HG03571 (cell line): ENCODE measurements around the gene EEF1AKMT1.
"Not testable (repeated sequence)": the region's sequence is repeated elsewhere in the genome, so short reads cannot be mapped to it uniquely, and the experiment has no call there.

ENCODE experiments used
- ATAC-seq: cut with Tn5 transposase; IDR thresholded peaks from one replicate; pipeline ENCODE4 v1.9.1; 2021; ENCODE audit not compliant: unreplicated experiment

EEF1AKMT1 gene

DNA sequence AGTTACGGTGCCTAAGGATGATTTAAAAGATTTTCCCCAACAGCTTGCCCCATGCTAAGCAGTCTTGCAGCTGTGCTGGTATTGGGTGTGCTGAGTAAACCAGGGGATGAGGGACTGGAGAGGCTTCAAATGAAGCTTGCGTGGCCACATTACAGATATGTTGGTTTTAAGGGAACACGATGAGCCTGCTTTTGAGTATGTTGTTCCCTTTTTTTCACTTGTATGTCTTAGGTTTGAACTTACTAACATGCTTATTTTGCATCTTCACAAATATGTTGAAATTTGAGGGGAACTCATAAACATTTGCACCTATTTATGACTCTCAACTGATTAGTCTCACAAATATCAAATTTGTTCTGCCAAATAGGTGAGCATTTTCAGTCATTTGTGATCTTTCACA lies 72.3 kb downstream of the EEF1AKMT1 start:
- no peak for ATAC-seq

- ATAC-seq: no peak
Measured at GRCh38 chr13:20700288-20700687, 73.5 kb downstream of the EEF1AKMT1 start.

GRCh38 chr13:20699715-20700114 lies 74.0 kb downstream of the EEF1AKMT1 start:
- no peak for ATAC-seq

DNA sequence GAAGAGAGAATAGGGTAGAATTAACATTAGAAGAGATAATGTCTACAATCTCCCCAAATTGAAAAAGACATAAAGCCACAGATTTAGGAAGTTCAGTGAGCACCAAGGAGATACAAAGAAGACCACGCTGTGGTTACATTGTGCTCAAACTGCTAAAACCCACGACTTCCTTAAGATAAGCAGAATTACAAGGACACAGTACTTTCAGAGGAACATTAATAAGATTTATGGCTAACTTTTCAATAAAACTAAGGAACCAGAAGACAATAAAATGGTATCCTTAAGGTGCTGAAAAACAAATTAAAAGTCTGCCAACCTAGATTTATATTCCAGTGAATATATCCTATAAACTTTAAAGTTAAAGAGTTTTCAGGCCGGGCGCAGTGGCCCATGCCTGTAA lies 77.7 kb downstream of the EEF1AKMT1 start:
- no peak for ATAC-seq

DNA sequence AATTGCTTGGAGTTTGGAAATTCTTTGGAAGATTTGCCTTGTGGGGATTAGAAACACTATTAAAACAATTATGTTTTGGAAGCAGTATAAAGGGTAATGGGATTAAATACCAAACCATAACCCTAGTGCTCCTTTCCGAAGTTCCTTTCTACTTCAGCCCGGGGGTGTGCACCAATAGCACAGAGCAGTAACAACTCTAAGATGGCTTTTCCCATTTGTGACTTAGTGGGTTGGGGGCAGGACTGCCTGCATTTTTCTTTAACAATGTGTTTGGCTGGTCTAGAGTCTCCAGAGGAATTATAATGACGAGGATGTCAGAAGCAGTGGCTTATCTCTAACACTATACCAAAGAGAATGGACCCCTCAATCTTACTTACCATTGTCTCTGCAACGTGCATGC lies 82.1 kb downstream of the EEF1AKMT1 start:
- ATAC-seq: no peak

DNA sequence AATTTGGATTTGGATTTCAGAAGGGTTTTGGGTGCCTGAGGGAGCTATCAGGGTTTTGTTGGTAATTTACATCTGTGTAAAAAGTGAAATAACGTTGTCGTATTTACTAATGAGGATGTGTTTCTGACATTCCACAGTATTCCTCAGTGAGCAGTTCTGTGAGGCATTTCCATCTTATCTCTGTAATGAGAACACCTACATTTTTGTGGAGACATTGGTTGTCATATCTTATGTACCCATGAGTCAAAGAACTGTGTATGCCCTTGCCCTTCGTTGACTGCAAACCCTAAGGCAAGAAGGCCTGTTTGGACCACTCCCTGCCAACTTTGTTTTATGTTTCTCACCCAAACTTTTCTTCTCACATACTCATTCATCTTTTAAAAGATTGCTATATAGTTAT lies 84.5 kb downstream of the EEF1AKMT1 start:
- ATAC-seq: no peak

GRCh38 chr13:20686863-20687579 lies 86.7 kb downstream of the EEF1AKMT1 start:
- no peak for ATAC-seq

- ATAC-seq: no peak
Measured at GRCh38 chr13:20686167-20686566, 87.6 kb downstream of the EEF1AKMT1 start.

DNA sequence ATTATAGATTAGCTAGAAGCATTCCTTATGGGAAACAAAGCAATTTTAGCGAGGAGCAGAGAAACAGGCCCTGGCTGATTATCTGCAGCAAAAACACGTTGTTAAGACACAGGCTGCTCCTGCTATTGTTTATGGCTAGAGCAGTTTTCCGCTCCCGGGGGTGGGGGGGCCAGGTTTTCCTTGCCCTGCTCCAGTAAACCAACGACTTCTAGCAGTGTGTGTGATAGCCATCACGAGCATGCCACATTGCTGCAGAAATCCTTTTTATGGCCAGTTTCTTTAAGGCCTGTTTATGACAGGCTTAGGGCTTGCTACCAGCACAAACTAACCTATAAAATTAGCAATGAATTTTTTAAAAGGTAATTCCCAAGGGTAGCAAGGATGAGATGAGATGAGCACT lies 88.7 kb downstream of the EEF1AKMT1 start:
- ATAC-seq: no peak

DNA sequence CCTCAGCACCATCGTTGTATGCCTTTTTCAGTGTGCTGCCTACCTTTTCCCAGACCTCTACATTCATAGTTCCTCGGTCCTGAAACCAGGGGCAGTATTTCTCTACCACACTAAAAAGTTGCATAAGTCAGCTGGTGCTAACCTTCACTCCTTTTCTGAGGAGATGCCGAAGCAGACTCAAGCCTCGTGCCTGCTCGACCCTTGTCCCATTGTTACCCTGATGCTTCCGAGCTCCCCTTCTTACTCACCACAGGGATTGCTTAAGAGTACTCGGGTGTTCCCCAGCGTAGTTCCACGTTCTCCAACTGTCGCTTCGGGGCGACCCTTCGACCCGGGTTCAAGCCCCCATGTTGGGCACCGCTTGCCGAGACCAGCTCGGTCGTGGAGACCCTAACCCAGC lies 89.2 kb downstream of the EEF1AKMT1 start:
- no peak for ATAC-seq

GRCh38 chr13:20684041-20684440 lies 89.7 kb downstream of the EEF1AKMT1 start:
- ATAC-seq: no peak

GRCh38 chr13:20682061-20682460 lies 91.7 kb downstream of the EEF1AKMT1 start:
- no peak for ATAC-seq

DNA sequence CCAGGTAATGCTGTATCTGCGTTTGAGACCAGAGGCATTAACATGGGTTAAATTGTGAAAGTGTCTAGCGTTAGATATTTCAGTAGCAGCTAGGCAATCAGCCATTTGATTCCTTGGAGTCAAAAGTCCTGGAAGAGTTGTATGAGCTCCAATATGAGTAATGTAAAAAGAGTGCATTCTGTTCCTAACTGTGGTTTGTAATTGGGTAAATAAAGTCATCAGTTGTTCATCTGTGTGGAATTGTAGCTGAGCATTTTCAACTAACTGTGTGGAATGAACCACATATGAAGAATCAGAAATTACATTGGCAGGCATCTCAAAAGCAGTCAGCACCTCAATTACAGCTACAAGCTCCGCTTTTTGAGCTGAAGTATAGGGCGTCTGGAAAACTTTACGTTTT lies 92.3 kb downstream of the EEF1AKMT1 start:
- not testable (repeated sequence) for ATAC-seq

- ATAC-seq: no peak
Measured at GRCh38 chr13:20680416-20681080, 93.2 kb downstream of the EEF1AKMT1 start.

- ATAC-seq: no peak
Measured at GRCh38 chr13:20679879-20680278, 93.9 kb downstream of the EEF1AKMT1 start.
